H1 (cell line): ENCODE measurements around the gene MYBPH.

Source experiments
- CREB1 ChIP-seq: IDR thresholded peaks from 2 replicates; pipeline ENCODE4 v1.6.1; 2012; ENCODE audit warnings: inconsistent platforms
- EP300 ChIP-seq, 2 experiments: IDR thresholded peaks; 1 replicate in 1 of 2; 2 replicates in 1 of 2; pipeline ENCODE4 v1.6.1; 2011 to 2012; ENCODE audit warnings: low read depth in 2 of 2, low read length in 2 of 2, mild to moderate bottlenecking in 2 of 2, borderline replicate concordance in 1 of 2, inconsistent platforms in 1 of 2, moderate library complexity in 1 of 2
- EZH2 ChIP-seq: fragments of 200-600 bp; sonication (generic); IDR thresholded peaks from 2 replicates; pipeline ENCODE4 v1.7.1; 2012; ENCODE audit warnings: low read depth, mild to moderate bottlenecking, moderate library complexity, low read length, inconsistent platforms; ENCODE audit not compliant: severe bottlenecking
- MAFK ChIP-seq: IDR thresholded peaks from 2 replicates; pipeline ENCODE4 v1.6.1; 2012; ENCODE audit warnings: low read depth, mild to moderate bottlenecking, improper control_type of control experiment, low read length
- NRF1 ChIP-seq: IDR thresholded peaks from 2 replicates; pipeline ENCODE4 v1.6.1; 2011; ENCODE audit warnings: mild to moderate bottlenecking, low read depth, low read length, improper control_type of control experiment
- POLR2AphosphoS5 ChIP-seq: IDR thresholded peaks from 2 replicates; pipeline ENCODE4 v1.6.1; 2011; ENCODE audit warnings: low read depth, low read length
- TCF12 ChIP-seq: IDR thresholded peaks from 2 replicates; pipeline ENCODE4 v1.6.1; 2011; ENCODE audit warnings: low read depth, mild to moderate bottlenecking, low read length

GRCh38 chr1:203215573-203215972, 39.9 kb upstream of the MYBPH start:
- TF ChIP-seq POLR2AphosphoS5 (no peak), MAFK (no peak), EP300 (IDR thresholded peaks at IDR 0.05; ENCODE audit: borderline replicate concordance in 1 of 2, low read depth in 2 of 2, low read length in 2 of 2) (no peak), CREB1 (no peak), TCF12 (no peak), EZH2 (no peak), NRF1 (no peak)
